ENCODE measurements around the gene TUBB.

TUBB gene

GRCh38 chr6:30678964-30679726 lies 41.0 kb upstream of the TUBB start (continued):
- TF ChIP-seq ZNF280D (tag by site-specific recombination; IDR thresholded peaks at IDR 0.05) (no peak), YY1 (tag by site-specific recombination; IDR thresholded peaks at IDR 0.05) (no peak), GFI1B (tag by site-specific recombination; IDR thresholded peaks at IDR 0.05) (no peak), ZNF449 (tag by site-specific recombination; IDR thresholded peaks at IDR 0.05) (peak; percentile 65; the same call in 1 of the 2 replicates), KLF9 (tag by site-specific recombination; IDR thresholded peaks at IDR 0.05; ENCODE audit: low read depth) (no peak), GLIS2 (tag by site-specific recombination; IDR thresholded peaks at IDR 0.05) (peak; percentile 13; the same call in 1 of the 2 replicates), OVOL3 (tag by site-specific recombination; IDR thresholded peaks at IDR 0.05) (no peak), ZNF274 (IDR thresholded peaks at IDR 0.05; ENCODE audit: low read length) (no peak), ZNF274 (tag by site-specific recombination; IDR thresholded peaks at IDR 0.05; ENCODE audit: borderline replicate concordance) (no peak), ZNF19 (tag by site-specific recombination; IDR thresholded peaks at IDR 0.05; ENCODE audit: low read depth) (no peak), ZNF221 (tag by site-specific recombination; IDR thresholded peaks at IDR 0.05; ENCODE audit: borderline replicate concordance) (no peak), ZNF76 (tag by site-specific recombination; IDR thresholded peaks at IDR 0.05; ENCODE audit: borderline replicate concordance, low read depth) (peak; percentile 67; the same call in 1 of the 2 replicates), ZNF610 (tag by site-specific recombination; IDR thresholded peaks at IDR 0.05; ENCODE audit: borderline replicate concordance) (no peak), ZNF394 (tag by site-specific recombination; IDR thresholded peaks at IDR 0.05; ENCODE audit: borderline replicate concordance) (peak; percentile 55; the same call in 1 of the 2 replicates), ZNF324 (tag by site-specific recombination; IDR thresholded peaks at IDR 0.05) (peak; percentile 49; the same call in 1 of the 2 replicates), ZNF132 (tag by site-specific recombination; IDR thresholded peaks at IDR 0.05; ENCODE audit: borderline replicate concordance) (no peak), ZNF112 (tag by site-specific recombination; IDR thresholded peaks at IDR 0.05) (no peak), ZNF341 (tag by site-specific recombination; IDR thresholded peaks at IDR 0.05; ENCODE audit: low read depth) (peak; percentile 10; the same call in 1 of the 2 replicates), ZNF548 (tag by site-specific recombination; IDR thresholded peaks at IDR 0.05) (no peak), SETDB1 (IDR thresholded peaks at IDR 0.05; ENCODE audit: insufficient read length, low read length) (no peak), ZNF280C (tag by site-specific recombination; IDR thresholded peaks at IDR 0.05) (no peak), ZNF555 (tag by site-specific recombination; conservative IDR thresholded peaks at IDR 0.05) (no peak), KLF8 (tag by site-specific recombination; IDR thresholded peaks at IDR 0.05) (peak; percentile 40; the same call in 1 of the 2 replicates), ZNF513 (tag by site-specific recombination; IDR thresholded peaks at IDR 0.05) (peak; percentile 96), ZNF501 (tag by site-specific recombination; IDR thresholded peaks at IDR 0.05) (no peak), ZFP69B (tag by site-specific recombination; IDR thresholded peaks at IDR 0.05) (no peak), ZBTB8A (tag by site-specific recombination; IDR thresholded peaks at IDR 0.05) (peak; percentile 52), ZNF776 (tag by site-specific recombination; IDR thresholded peaks at IDR 0.05; ENCODE audit: borderline replicate concordance) (no peak), ZBTB44 (tag by site-specific recombination; IDR thresholded peaks at IDR 0.05) (0 out of 2 replicates have a peak, but pooled peaks have one; percentile 29), ZNF416 (tag by site-specific recombination; IDR thresholded peaks at IDR 0.05) (no peak)
